Astrocyte (in vitro differentiated cells and primary cell): Measurements from ENCODE around the gene DNAH11.

Experiments used
- EZH2 ChIP-seq: IDR thresholded peaks from 2 replicates; pipeline ENCODE4 v1.6.1; 2012; ENCODE audit warnings: mild to moderate bottlenecking, low read length, inconsistent platforms; ENCODE audit not compliant: insufficient read depth
- TF ChIP-seq, protein P1 (sequence below): IDR thresholded peaks from 2 replicates; pipeline ENCODE4 v1.5.1; 2011; ENCODE audit warnings: low read depth, mild to moderate bottlenecking, inconsistent platforms, low read length, moderate library complexity; ENCODE audit not compliant: insufficient read depth

- TF ChIP-seq, protein P1, sequence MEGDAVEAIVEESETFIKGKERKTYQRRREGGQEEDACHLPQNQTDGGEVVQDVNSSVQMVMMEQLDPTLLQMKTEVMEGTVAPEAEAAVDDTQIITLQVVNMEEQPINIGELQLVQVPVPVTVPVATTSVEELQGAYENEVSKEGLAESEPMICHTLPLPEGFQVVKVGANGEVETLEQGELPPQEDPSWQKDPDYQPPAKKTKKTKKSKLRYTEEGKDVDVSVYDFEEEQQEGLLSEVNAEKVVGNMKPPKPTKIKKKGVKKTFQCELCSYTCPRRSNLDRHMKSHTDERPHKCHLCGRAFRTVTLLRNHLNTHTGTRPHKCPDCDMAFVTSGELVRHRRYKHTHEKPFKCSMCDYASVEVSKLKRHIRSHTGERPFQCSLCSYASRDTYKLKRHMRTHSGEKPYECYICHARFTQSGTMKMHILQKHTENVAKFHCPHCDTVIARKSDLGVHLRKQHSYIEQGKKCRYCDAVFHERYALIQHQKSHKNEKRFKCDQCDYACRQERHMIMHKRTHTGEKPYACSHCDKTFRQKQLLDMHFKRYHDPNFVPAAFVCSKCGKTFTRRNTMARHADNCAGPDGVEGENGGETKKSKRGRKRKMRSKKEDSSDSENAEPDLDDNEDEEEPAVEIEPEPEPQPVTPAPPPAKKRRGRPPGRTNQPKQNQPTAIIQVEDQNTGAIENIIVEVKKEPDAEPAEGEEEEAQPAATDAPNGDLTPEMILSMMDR = no peak
- no peak for TF ChIP-seq EZH2
Observed at GRCh38 chr7:21941611-21942141, 398.8 kb downstream of the DNAH11 start.
